ENCODE results near the gene MADD.
"Not testable (repeated sequence)": the region's sequence is repeated elsewhere in the genome, so short reads cannot be mapped to it uniquely, and the experiment has no call there.

The MADD gene

DNA sequence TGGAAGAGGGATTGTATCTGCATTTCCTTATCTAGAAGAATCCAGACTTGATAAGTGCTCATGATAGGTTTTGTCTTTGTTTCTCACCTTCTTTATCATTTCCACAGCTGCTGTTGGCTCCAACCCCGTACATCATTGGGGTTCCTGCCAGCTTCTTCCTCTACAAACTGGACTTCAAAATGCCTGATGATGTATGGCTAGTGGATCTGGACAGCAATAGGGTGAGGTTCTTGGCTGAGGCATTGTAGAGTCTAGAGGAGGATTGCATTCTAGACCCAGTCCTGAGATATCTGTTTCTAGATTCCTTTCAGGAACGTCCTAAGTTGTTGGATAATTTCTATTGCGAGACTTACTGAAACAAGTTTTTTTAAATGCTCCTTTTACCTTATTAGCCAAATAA is 8.1 kb downstream of the MADD start:
- no peak for DNase-seq

DNA sequence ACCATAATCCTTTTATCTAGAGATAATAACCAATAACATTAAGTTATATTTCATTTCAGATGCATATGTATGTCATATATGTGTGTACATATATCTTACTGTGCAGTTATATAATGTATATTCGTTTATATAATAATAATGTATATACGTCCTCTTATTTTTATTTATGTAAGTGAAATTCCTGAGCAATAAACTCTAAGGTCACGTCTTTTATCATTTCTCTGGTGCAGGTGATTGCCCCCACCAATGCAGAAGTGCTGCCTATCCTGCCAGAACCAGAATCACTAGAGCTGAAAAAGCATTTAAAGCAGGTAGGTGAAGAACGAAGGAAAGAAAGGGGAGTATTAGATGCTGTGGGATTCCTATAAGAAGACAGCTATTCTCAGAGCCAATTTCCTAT is 8.8 kb downstream of the MADD start:
- DNase-seq: no peak

DNA sequence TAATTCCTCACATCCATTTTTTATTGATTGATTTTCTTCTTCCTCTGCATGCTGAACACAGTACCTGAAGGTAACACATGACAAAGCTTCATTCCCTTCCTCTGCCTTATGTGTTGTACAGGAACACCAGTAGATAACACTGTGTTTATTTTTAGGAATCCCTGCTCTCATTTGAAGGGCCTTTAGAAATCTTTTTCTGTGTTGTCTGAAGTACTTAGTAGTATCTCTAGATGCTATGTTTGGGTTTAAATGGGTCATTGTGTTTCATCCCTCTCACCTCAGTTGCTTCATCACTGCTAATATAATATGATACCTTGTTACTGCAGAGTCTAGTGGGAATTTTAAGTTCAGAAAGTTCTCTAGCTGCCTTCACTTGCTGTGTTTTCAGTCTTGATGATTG is 10.2 kb downstream of the MADD start:
- DNase-seq: no peak

DNA sequence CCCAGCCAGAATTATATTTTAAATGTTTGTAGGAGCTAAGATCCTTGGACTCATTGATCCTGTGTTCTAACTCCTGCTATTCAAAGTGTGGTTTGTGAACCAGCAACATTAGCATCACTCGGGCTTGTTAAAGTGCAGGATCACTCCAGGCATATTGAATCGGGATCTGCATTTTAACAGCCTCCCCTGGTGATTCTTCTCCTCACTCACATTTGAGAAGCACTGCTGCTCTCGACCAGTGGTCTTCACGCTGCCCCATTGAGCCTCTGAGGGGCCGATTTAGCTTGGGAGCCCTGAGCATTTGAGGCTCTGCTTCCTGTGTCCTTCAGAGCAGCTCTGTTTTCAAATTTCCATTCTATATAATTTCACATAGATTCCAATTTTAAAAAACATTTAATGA is 10.9 kb downstream of the MADD start:
- no peak for DNase-seq

DNA sequence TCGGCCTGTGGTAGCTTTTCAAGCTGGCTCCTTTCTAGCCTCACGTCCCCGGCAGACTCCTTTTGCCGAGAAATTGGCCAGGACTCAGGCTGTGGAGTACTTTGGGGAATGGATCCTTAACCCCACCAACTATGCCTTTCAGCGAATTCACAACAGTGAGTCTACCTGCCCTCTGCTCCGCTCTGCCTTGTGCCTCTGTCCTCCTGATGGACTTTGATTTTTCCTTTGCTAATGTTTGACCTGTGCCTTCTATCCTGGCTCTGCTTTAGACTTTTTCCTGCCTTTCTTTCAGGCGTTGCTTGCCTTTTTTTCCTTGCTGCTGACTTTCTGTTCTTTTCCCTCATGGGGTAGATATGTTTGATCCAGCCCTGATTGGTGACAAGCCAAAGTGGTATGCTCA is 12.5 kb downstream of the MADD start:
- no peak for DNase-seq

DNA sequence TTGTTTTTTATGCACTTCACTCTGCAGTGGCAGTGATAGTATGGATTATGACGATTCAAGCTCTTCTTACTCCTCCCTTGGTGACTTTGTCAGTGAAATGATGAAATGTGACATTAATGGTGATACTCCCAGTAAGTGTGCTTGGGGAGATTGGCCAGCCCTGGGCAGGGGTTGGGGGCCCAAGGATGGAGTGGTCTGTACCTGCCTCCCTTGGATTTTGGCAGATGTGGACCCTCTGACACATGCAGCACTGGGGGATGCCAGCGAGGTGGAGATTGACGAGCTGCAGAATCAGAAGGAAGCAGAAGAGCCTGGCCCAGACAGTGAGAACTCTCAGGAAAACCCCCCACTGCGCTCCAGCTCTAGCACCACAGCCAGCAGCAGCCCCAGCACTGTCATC is 14.2 kb downstream of the MADD start:
- DNase-seq: no peak

DNA sequence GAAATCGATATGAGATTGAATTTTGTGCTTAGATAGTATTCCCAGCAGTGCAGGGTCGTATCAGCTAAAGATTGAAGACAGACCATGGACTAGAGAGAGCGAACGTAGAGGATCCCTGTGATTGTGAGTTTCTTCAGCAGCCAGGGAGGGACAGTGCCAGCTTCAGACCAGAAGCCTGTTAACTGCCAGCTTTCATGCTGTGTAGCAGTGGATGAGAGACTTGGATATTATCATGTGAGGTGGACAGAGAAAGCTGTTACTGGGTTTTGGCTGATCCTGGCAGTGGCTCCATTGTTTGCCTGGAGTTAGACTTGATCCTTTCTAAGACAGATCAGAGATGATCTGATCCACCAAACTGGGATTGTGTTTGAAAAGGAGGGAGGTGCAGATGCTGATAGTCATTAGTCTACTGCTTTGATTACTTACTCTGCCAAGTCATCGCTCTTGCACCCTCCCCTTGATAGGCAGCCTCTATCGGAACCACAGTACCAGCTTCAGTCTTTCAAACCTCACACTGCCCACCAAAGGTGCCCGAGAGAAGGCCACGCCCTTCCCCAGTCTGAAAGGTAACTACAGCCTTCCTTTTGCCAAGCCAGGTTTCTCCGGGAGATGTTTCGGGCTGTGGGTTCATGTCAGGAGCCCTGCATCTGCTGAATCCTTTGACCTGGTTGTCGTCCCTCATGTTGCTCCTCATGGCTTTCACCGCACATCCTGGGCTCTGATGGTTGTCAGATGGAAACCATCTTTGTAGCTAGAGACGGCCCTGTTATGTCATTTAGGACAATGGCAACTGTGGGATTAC is 16.2 kb downstream of the MADD start:
- DNase-seq: no peak

DNA sequence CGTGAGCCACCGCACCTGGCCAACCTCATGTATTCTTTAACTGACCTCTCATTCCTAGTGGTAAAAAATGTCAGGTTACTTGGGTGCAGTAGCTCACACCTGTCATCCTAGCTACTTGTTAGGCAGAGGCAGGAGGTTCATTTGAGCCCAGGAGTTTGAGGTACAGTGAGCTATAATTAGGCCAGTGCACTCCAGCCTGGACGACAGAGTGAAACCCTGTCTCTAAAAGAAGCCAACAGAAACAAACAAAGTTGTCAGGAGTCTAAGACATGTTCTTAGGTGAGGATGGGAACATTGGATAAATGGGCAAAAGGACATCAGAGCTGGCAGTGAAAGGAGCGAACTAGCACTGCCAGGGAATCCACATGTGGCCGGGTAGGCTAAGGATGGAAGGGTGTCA is 18.1 kb downstream of the MADD start:
- DNase-seq: no peak

DNA sequence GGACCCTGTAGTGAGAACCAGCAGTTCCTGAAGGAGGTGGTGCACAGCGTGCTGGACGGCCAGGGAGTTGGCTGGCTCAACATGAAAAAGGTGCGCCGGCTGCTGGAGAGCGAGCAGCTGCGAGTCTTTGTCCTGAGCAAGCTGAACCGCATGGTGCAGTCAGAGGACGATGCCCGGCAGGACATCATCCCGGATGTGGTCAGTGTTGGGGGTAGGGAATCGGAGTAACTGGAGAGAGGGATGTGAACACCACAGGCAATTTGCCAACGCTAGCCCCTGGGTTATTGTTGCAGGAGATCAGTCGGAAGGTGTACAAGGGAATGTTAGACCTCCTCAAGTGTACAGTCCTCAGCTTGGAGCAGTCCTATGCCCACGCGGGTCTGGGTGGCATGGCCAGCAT is 19.9 kb downstream of the MADD start:
- DNase-seq: no peak

DNA sequence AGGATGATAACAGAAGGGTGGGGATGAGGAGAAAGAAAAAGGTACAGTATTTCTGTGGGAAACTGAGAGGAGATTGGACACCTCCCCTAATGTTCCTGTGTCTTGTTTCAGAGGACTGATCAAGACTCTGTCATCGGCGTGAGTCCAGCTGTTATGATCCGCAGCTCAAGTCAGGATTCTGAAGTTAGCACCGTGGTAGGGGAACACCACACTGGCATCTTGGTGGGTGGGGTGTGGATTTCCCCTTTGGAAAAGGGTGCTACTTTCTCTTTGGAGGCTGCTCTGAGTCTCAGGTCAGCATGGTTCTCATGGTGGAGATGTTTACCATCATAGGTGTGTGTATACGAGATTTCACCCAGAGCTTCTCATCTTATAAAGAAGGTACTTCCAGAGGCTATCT is 25.5 kb downstream of the MADD start:
- DNase-seq: no peak

DNA sequence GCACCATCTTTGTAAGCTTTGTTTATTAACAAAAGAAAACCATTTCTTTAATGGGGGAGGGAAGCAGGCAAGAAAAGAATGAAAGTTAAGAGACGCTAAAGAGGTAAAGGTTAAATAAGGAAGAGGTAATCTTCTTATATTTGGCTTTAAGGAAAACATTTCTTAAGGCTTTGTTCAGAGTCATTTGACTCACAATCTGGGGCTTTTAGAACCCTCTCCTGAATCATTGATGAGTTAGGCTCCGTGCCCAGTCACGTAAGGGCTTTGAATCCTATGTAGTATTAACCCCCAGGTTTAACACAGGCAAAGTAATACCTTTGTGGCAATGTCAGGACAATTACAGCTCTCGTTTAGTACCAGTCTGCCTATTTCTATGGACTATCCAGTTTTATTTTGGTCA is 26.1 kb downstream of the MADD start:
- DNase-seq: no peak

DNA sequence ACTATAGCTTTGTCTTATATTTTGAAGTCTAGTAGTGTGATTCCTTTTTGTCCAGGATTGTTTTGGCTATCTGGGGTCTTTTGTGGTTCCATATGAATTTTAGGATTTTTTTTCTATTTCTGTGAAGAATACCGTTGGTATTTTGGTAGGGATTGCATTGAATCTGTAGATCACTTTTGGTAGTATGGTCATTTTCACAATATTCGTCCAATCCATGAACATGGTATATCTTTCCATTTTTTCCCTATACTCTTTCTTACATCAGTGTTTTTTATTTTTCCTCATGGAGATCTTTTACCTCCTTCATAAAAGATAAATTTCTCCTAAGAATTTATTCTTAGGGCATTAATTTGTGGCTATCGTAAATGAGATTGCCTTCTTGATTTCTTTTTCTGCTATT is 29.1 kb downstream of the MADD start:
- DNase-seq: no peak

DNA sequence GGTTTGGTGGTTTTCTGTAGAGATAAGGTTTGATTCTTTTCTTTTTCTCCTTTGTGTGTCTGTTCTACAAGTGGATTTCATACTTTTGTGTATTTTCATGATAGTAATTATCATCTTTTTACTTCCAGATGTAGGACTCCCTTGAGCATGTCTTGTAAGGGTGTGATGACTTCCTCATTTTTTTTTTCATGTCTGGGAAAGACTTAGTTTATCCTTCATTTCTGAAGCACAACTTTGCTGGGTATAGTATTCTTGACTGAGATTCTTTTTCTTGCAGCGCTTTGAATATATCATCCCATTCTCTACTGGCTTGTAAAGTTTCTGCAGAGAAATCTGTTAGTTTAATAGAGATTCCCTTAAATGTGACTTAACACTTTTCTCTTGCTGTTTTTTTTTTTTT is 32.9 kb downstream of the MADD start:
- no peak for DNase-seq

DNA sequence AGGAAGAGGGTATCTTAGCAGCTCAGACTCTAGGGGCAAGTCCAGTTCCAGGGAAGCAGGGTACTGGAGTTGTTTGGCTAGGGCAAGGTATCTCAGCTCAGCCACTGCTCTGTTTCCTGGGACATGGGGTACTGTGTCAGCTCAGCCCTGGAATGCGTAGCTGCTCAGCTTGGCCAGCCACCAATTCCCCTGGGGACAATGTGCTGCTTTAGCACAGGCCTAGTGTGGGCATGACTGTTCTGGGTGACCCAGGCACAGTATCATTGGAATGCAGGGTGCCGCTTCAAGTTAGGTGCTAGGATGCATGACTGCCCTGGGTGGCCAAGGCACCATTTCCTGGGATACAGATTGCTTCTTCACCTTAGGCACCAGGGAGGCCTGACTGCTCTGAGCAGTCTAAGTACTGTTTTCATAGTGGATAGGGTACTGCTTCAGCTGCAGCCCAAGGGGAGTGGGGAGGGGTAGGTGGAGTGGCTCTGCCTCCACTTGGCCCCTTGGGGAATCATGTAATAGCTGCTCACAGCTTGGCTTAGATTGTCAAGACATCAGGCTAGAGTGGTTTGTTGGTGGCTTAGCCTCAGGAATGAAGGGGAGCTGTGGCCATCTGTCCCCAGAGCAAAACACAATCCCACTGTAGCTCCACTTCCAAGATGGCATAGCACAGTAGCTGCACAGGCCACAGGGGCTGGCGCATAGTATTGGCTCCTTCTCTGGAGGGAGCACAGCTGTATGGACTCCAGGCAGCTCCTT is 36.0 kb downstream of the MADD start:
- no peak for DNase-seq

DNA sequence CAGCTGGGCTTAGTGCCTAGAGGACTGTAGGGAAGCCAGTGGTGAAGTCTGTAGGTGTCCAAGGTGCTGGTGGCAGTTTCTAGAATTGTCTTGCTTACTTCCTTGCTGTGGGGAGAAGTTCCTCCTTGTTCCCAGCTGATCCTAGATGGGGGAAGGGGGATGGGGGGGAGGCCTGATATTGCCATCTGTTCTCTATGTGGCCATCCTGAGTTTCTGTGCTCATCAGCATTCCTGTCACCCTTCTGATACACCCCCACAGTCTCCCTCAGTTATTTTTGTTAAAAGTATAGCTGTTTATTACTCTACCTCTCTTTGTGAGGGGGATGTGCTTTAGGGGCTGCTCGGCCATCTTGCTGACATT is 36.5 kb downstream of the MADD start:
- no peak for DNase-seq

DNA sequence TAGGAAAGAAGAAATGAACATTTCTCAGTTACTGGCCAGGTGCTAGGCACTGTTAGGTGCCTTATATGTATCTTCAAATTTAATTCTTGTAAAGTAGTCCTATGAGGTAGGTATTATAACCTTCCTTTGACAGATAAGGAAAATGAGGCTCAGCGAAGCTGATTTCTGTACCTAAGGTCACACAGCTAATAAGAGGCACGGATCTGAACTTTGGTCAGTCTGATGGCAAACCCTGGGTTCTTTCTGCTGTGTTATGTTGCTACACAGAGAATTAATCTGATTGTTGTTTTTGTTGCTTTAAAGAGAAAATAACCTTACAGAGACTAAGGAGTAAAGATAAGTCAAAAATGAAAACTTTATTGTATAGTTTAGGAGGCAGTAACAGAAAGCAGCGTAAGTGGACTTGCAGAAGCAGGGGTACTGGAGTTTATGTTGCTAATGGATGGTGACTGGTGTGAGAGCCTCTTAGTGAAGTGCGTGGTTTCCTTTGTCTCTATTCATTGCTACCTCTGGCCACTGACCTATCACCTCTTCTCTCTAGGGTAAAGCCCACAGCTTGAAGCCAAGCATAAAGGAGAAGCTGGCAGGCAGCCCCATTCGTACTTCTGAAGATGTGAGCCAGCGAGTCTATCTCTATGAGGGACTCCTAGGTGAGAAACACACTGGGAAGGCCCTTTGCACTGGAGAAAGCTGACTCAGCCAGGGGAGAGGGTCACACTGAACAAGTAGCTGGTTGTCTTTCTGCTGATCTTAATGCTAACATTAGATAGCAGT is 38.3 kb downstream of the MADD start:
- DNase-seq: no peak

DNA sequence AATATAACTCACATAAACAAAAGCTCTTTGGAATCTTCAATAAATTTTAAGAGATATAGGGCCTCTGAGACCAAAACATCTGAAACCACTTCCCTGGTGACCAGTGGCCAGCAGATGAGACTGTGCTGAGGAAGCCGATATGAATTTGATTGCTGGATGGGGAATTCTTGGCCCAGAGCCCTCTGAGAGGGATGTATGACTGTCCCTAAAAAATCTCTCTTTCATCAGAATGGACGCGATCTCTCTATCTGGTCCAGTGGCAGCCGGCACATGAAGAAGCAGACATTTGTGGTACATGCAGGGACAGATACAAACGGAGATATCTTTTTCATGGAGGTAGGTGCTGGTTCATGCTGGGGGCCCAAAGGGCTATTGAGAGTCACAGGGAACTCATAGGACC is 45.1 kb downstream of the MADD start:
- no peak for DNase-seq

DNA sequence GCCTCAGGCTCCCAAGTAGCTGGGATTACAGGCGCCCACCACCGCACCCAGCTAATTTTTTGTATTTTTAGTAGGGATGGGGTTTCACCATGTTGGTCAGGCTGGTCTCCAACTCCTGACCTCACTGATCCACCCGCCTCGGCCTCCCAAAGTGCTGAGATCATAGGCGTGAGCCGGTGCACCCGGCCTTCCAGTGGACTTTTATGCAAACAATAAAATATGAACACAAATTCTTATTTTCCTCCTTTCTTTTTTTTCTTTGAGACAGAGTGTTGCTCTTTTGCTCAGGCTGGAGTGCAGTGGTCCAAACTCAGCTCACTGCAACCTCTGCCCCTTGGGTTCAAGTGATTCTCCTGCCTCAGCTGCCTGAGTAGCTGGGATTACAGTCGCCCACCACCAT is 46.6 kb downstream of the MADD start:
- not testable (repeated sequence) for DNase-seq

DNA sequence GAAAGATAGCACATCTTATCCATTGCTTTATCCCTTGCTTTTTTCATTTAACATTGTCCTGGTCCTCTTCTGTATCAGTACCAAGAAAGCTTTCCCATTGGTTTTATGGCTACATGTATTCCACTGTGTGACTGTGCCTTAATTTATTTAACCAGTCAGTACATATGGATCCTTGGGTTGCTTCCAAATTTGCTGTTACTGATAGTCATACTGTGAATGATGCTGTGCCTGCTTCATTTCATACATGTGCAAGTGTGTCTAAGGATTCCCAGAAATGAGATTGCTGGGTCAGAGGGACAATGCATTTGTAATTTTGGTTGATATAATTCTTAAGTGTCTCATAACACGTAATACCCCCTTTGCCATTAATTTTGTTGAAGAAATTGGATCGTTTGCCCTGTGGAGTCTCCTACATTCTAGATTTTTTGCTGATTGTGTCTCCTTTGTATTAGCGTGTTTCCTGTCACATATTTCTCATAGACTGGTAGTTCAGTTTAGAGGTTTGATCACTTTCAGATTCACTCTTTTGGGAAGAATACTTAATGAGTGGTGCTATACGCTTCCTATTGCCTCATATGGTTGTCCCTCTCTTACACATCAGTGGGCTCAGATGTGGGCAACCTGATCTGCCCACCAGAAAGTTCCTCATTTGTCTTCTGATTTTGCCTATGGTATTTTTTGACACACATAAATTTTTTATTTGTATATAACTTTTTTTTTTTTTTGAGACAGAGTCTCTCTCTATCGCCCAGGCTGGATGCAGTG is 47.3 kb downstream of the MADD start:
- DNase-seq: no peak

DNA sequence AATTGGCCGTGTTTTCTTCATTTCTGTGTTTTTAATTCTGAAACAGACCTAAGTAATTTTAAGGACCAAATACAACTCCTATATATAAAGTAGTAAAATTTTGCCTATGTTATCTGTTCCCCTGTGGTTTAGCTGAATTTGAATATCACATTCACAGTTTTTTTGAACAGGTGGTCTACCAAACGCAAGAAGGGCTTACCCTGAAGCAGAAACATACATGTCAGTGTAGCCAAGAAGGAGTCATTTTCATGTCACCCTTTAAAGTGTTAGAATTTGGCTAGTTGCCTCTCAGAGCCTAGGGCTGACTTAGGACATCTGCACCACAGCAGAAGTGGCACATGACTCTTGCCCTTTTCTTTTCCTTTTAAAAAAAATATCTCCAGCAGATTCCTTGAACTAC is 48.2 kb downstream of the MADD start:
- no peak for DNase-seq

DNA sequence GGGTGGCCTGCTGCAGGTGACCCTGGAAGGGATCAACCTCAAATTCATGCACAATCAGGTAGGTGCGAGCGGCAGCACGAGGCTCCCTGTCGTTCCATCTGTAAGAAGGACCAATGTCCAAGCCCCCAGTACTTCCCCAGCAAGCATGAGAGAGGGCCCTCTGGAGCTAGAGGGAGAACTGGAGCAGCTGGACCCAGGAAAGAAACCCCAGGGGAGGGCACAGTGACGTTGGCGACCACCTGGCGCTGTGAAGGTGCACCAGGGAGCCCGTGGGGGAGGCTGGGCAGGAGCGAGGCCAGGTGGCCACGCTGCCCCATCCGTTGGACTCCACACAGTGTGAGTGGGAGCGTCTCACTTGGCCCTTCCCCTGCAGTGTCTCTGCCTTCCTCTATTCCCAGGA is 54.6 kb downstream of the MADD start:
- DNase-seq: no peak

DNA sequence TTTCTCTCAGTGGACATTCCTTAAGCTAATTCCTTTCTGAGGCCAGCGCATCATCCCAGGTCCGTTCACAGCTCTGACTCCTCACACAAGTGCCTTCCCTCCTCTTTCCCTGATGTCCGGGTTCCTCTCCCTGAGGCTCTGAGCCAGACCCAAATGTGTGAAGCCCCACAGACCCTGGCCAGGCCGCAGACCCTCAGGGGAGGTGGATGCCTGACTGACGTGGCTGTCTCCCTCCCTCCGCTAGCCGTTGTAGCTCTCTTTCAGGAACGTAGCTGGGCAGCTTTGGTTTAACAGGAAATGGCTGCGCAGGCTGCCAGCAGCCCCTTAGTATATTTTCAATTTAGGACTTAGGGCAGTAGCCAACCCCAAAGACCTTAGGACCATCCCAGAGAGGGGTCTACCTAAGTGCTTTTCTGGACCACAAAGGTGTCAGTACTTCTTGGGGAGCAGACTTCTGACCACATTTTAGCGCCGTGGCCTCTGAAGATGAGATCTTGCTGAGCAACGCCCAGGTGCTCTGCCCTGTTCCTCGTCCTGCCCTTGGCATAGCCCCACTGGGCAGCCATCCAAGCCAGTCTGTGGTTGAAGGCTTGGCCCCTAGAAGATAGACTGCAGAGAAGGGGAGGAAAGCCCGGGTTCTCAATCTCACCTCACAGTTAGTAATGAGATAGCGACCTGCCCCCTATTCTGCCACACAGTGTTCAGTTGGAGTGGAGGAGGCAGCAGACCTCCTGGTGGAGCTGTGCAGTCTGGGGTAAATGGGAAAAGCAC is 55.5 kb downstream of the MADD start:
- DNase-seq: no peak
